Measurements from ENCODE around the gene FIZ1.

Gene FIZ1

DNA sequence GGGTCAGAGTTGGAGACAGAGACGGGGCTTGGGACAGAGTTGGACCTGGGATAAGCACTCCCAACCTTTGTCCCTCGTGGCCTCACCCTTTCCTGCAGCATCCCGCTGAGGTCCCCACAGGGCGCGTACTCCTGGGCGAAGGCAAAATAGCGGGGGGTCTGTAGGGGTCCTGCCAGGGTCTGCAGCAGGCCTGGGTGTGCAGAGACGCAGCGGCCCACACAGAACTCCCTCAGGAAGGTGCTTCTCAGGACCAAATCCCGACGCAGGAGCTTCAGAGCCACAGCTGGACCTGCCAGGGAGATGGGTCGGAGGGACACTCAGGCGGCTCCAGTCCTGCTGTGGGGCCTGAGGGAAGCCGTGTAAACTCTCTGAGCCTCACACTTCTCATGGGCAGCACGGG is 55.3 kb downstream of the FIZ1 start:
- DNase-seq (ENCODE audit: low spot score) = no peak
- TF ChIP-seq, protein P1, sequence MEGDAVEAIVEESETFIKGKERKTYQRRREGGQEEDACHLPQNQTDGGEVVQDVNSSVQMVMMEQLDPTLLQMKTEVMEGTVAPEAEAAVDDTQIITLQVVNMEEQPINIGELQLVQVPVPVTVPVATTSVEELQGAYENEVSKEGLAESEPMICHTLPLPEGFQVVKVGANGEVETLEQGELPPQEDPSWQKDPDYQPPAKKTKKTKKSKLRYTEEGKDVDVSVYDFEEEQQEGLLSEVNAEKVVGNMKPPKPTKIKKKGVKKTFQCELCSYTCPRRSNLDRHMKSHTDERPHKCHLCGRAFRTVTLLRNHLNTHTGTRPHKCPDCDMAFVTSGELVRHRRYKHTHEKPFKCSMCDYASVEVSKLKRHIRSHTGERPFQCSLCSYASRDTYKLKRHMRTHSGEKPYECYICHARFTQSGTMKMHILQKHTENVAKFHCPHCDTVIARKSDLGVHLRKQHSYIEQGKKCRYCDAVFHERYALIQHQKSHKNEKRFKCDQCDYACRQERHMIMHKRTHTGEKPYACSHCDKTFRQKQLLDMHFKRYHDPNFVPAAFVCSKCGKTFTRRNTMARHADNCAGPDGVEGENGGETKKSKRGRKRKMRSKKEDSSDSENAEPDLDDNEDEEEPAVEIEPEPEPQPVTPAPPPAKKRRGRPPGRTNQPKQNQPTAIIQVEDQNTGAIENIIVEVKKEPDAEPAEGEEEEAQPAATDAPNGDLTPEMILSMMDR (IDR thresholded peaks at IDR 0.05; ENCODE audit: borderline replicate concordance, control extremely low read depth, extremely low read depth, insufficient read depth, missing control alignments) = no peak
- in situ Hi-C loops (cut with MboI; ENCODE audit: low sequenced_read_pairs, unreplicated experiment) = no loop called here

DNA sequence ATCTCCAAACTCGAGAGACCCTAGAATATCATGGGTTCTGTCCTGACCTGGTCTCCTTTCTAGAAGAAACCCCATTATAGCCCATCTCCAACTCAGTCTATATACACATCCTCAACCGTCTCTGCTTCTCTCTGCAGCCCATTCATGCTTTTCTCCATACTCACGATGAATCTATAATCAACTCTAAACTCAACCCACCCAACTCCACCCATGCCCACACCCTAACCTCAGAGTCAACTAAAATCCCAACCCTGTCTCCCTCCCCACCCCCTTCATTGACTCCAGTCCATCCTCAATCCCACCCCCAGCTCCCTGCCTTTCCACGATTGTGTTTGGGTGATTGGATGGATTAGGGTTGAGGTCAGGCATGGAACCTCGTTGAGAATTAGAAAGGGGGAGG is 55.8 kb downstream of the FIZ1 start:
- peak; percentile 13 for DNase-seq (ENCODE audit: low spot score)
- TF ChIP-seq, protein P1 (IDR thresholded peaks at IDR 0.05; ENCODE audit: borderline replicate concordance, control extremely low read depth, extremely low read depth, insufficient read depth, missing control alignments) = no peak
- in situ Hi-C loops (cut with MboI; ENCODE audit: low sequenced_read_pairs, unreplicated experiment) = no loop called here

DNA sequence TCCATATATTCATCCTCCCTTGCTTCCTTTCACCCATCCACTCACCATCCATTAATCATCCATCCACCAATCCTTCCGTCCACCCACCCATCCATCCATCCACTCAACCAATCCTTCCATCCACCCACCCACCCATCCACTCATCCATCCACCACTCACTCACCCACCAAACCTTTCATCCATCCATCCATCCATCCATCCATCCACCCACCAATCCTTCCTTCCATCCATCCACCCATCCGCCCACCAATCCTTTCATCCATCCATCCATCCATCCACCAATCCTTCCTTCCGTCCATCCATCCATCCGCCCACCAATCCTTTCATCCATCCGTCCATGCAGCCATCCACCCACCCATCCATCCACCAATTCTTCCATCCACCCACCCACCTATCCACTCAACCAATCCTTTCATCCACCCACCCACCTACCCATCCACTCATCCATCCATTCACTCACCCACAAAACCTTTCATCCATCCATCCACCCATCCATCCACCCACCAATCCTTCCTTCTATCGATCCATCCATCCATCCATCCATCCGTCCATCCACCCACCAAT is 56.9 kb downstream of the FIZ1 start:
- TF ChIP-seq, protein P1 (IDR thresholded peaks at IDR 0.05; ENCODE audit: borderline replicate concordance, control extremely low read depth, extremely low read depth, insufficient read depth, missing control alignments) = no peak
- no peak for DNase-seq (ENCODE audit: low spot score)
- in situ Hi-C loops (cut with MboI; ENCODE audit: low sequenced_read_pairs, unreplicated experiment) = no loop called here

All from GM13976 (cell line).